Keratinocyte (primary cell): ENCODE measurements around the gene PTP4A2. TPM values are rescaled to one million over a fixed set of nuclear protein-coding genes. Genes with fewer than 3 reads are reported as not detected.
"Not testable (repeated sequence)": the region's sequence is repeated elsewhere in the genome, so short reads cannot be mapped to it uniquely, and the experiment has no call there.

Experiments used
- DNase-seq: peaks from one replicate; pipeline ENCODE4 v3.0.0-alpha.2; 2011; ENCODE audit warnings: low read depth, missing footprints, low spot score
- FAIRE-seq: peaks from 2 replicates; lab custom pipeline; 2011; peaks lifted over from hg19 to GRCh38; lab: Jason Lieb, UNC
- H2AFZ ChIP-seq: 2 replicates; pipeline ENCODE4 v1.6.0; 2012; ENCODE audit warnings: low read length, control low read depth, inconsistent platforms; ENCODE audit not compliant: control insufficient read depth
- H3K27ac ChIP-seq: 2 replicates; pipeline ENCODE4 v1.5.1; 2011; ENCODE audit warnings: low read length; ENCODE audit not compliant: control insufficient read depth, insufficient read depth
- H3K27me3 ChIP-seq: 3 replicates; pipeline ENCODE4 v1.6.0; 2011; ENCODE audit warnings: low read length; ENCODE audit not compliant: control insufficient read depth, insufficient read depth; ENCODE audit errors: extremely low read depth
- H3K36me3 ChIP-seq, 2 experiments: 2 replicates in 1 of 2; 3 replicates in 1 of 2; pipeline ENCODE4 v1.5.1; 2011; ENCODE audit warnings: low read length in 2 of 2, mild to moderate bottlenecking in 1 of 2; ENCODE audit not compliant: control insufficient read depth in 2 of 2, insufficient read depth in 2 of 2; ENCODE audit errors: extremely low read depth in 1 of 2
- H3K4me1 ChIP-seq: 3 replicates; pipeline ENCODE4 v1.5.1; 2011; ENCODE audit warnings: low read length; ENCODE audit not compliant: control insufficient read depth, insufficient read depth; ENCODE audit errors: extremely low read depth
- H3K4me2 ChIP-seq: 3 replicates; pipeline ENCODE4 v1.6.0; 2011; ENCODE audit warnings: low read depth, low read length; ENCODE audit not compliant: control insufficient read depth, insufficient read depth; ENCODE audit errors: extremely low read depth
- H3K4me3 ChIP-seq, 3 experiments: fragments of 200-600 bp in 1 of 3; sonication (generic) in 1 of 3; 2 replicates in 2 of 3; 3 replicates in 1 of 3; pipeline ENCODE4 v1.5.1; 2011 to 2016; ENCODE audit warnings: low read length in 3 of 3, mild to moderate bottlenecking in 3 of 3, control low read depth in 2 of 3, inconsistent platforms in 1 of 3, low read depth in 1 of 3, mixed read lengths in 1 of 3, mixed run types in 1 of 3, moderate library complexity in 1 of 3; ENCODE audit not compliant: control insufficient read depth in 2 of 3, insufficient read depth in 2 of 3; ENCODE audit errors: extremely low read depth in 1 of 3
- H3K79me2 ChIP-seq: 2 replicates; pipeline ENCODE4 v1.6.0; 2012; ENCODE audit warnings: low read length; ENCODE audit not compliant: control insufficient read depth, insufficient read depth
- H3K9ac ChIP-seq: 3 replicates; pipeline ENCODE4 v1.6.0; 2011; ENCODE audit warnings: low read length; ENCODE audit not compliant: control insufficient read depth, insufficient read depth; ENCODE audit errors: extremely low read depth
- H3K9me1 ChIP-seq: 3 replicates; pipeline ENCODE4 v1.6.0; 2011; ENCODE audit warnings: low read length; ENCODE audit not compliant: control insufficient read depth, insufficient read depth; ENCODE audit errors: extremely low read depth
- H3K9me3 ChIP-seq: 2 replicates; pipeline ENCODE4 v1.5.1; 2012; ENCODE audit warnings: low read depth, low read length; ENCODE audit not compliant: control insufficient read depth
- H4K20me1 ChIP-seq: 3 replicates; pipeline ENCODE4 v1.6.0; 2011; ENCODE audit warnings: low read length; ENCODE audit not compliant: control insufficient read depth, insufficient read depth; ENCODE audit errors: extremely low read depth
- CTCF ChIP-seq, 3 experiments: IDR thresholded peaks in 1 of 3; conservative IDR thresholded peaks in 1 of 3; optimal IDR thresholded peaks in 1 of 3; 2 replicates in 2 of 3; 3 replicates in 1 of 3; pipeline versions ENCODE3 to v1.5.1; 2011; ENCODE audit warnings: low read length in 3 of 3, mild to moderate bottlenecking in 3 of 3, moderate library complexity in 2 of 3, control low read depth in 1 of 3, inconsistent platforms in 1 of 3; ENCODE audit not compliant: insufficient read depth in 2 of 3; ENCODE audit errors: extremely low read depth in 1 of 3
- EZH2 ChIP-seq: IDR thresholded peaks from one replicate; pipeline ENCODE4 v1.6.1; 2012; ENCODE audit warnings: inconsistent platforms, mild to moderate bottlenecking, low read length, moderate library complexity
- dilution Hi-C: fragments of 300-500 bp; cut with MboI; formaldehyde crosslinking; loops from one replicate; pipeline ENCODE4 v1.7.0; 2020; ENCODE audit warnings: low sequenced_read_pairs; ENCODE audit not compliant: extremely low pct_ligation_motif_present
- polyA plus RNA-seq, 5 experiments: library from polyadenylated mRNA; depleted of rRNA in 3 of 5; stranded (reverse) in 3 of 5; stranded (forward) in 1 of 5; unstranded in 1 of 5; fragments of >200 nt; gene quantifications; 1 replicate in 1 of 5; 2 replicates in 3 of 5; 3 replicates in 1 of 5; pipeline versions ENCODE4 v1.2.1 to v1.2.3, GENCODE V29; 2011 to 2012; ENCODE audit warnings: missing spikeins in 2 of 5, low read depth in 1 of 5, low replicate concordance in 1 of 5

The PTP4A2 gene
- polyA plus RNA-seq, 1 donor (not counting 4 experiments of a cell fraction or from before 2014, with no cell fraction given) = 368 TPM

DNA sequence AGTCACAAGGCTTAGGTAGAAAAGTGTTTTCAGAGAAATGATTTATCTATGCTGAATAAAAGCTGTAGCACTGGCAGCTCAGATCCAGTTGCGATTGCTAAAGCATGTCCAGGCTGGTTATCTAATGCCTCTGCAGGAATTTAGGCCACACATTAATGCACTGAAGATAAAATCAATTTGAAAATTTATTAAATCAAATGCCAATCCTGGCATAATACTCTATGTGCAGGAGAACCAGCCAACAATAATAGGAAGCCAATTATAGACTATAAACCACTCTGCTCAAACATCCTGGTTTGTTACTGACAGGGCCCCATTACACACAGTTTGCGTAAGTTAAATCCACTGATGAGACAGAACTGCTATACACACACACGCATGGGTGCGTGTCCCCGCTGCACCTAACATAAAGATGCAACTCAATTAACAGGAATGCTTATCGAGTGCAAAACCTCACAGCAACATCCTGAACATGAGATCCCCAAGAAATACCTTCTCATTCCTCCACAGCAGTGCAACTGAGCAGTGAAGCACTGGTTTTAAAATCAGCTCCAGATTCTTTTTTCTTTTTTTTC, 40.6 kb downstream of the PTP4A2 start:
- no peaks in the 10 kb centered on the region for H4K20me1 ChIP-seq
- H3K4me3 ChIP-seq = no peak overlapping the region
- no peak for TF ChIP-seq CTCF (optimal IDR thresholded peaks at IDR 0.05 in 1 of 3, IDR thresholded peaks at IDR 0.05 in 1 of 3, conservative IDR thresholded peaks at IDR 0.05 in 1 of 3; ENCODE audit: extremely low read depth in 1 of 3, insufficient read depth in 2 of 3, low read length in 3 of 3)
- no peak for TF ChIP-seq EZH2
- H3K79me2 ChIP-seq = no peaks in the 10 kb centered on the region
- no peaks in the 10 kb centered on the region for H3K9me3 ChIP-seq
- H3K4me1 ChIP-seq = peaks cover 11% of the 10 kb centered on the region
- H2AFZ ChIP-seq = no peak overlapping the region
- no peaks in the 10 kb centered on the region for H3K36me3 ChIP-seq
- H3K27ac ChIP-seq = no peak overlapping the region
- H3K27me3 ChIP-seq = no peaks in the 10 kb centered on the region
- no peaks in the 10 kb centered on the region for H3K9me1 ChIP-seq
- no peak overlapping the region for H3K9ac ChIP-seq
- dilution Hi-C loops = no loop called here
- FAIRE-seq (peak; percentile 48), DNase-seq (no peak)
- H3K4me2 ChIP-seq = peak overlapping the region; percentile 56

DNA sequence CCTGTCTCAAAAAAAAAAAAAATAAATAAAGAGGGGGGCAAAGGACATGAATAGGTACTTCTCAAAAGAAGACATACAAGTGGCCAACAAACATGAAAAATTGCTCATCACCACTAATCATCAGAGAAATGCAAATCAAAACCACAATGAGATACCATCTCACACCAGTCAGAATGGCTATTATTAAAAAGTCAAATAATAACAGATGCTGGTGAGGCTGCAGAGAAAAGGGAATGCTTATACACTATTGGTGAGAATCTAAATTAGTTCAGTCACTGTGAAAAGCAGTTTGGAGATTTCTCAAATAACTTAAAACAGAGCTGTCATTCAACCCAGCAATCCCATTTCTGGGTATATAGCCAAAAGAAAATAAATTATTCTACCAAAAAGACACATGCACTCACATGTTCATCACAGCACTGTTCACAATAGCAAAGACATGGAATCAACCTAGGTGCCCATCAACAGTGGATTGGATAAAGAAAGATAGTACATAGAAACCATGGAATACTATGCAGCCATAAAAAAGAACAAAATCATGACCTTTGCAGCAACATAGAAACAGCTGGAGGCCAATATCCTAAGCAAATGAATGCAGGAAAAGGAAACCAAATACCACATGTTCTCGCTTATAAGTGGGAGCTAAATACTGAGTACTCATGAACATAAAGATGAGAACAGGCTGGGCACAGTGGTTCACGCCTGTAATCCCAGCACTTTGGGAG, 42.5 kb downstream of the PTP4A2 start:
- H3K27me3 ChIP-seq, H3K36me3 ChIP-seq, H3K27ac ChIP-seq, H3K4me2 ChIP-seq, dilution Hi-C loops, H3K79me2 ChIP-seq, H3K9ac ChIP-seq, H3K4me3 ChIP-seq, FAIRE-seq, H2AFZ ChIP-seq, H3K9me3 ChIP-seq, H4K20me1 ChIP-seq, DNase-seq, H3K9me1 ChIP-seq: not testable (repeated sequence)
- H3K4me1 ChIP-seq = peaks cover 11% of the 10 kb centered on the region
